T-helper 2 cell (primary cell): ENCODE results near the gene KCNMB1.
"Not testable (repeated sequence)": the region's sequence is repeated elsewhere in the genome, so short reads cannot be mapped to it uniquely, and the experiment has no call there.

Experiments used
- DNase-seq, 5 experiments: peaks; one replicate each; pipeline versions ENCODE4 v3.0.0 to v3.0.0-alpha.2; 2012 to 2022

The KCNMB1 gene

DNA sequence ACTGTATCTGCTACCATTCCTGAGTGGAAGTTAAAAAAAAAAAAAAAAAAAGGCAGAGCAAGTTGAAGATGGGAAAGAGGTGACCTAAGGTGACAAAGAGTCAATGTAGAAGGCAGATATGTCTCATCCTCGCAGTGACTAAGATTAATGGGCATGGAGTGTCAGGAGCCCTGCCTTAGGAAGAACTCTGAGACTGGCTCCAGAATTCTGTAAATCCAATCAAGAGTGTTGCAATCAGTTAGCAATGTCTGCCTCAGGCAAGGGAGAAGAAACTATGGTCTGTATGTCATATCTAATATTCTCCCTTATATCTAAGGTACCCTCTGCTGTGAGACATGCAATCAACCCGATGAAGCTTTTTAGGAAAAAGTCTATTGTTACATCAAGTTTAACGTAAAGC is 24.7 kb upstream of the KCNMB1 start:
- no peak for DNase-seq

DNA sequence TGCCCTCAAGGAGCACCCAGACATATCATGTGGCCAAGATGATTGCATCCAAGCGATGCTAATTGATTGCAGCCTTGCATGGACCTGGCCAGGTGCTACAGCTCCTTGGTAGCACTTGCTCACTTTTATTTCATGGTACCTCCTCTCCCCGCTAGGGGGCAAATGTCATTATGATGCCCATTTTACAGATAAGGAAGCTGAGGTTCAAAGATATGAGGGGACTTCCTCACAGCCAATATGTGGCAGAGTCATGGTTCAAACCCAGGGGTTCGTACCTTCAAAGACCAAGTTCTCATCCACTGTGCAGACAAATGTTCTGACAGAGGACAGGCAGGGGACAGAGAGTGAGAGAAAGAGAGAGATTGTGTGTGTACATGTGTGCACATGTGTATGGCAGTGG is 21.9 kb upstream of the KCNMB1 start:
- DNase-seq = peak in 1 of 5 experiments; percentile 57

DNA sequence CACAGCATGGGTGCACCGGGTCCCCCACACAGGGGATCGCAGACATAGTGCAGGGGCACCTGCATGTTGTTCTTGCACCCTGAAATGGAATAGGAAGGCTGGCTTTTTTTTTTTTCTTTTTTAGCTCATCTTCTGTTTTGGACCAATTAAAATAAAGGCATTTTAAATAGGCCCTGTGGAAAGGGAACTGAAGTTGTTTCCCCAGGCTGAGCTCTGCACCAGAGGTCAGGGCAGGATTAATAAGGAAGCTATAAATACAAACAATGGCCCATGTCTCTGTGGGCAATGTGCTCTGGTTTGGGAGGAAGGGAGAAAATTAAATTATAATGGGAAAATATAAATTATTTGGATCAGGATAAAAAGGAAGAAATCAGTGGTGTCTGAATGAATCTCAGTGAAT is 21.2 kb upstream of the KCNMB1 start:
- DNase-seq = no peak

DNA sequence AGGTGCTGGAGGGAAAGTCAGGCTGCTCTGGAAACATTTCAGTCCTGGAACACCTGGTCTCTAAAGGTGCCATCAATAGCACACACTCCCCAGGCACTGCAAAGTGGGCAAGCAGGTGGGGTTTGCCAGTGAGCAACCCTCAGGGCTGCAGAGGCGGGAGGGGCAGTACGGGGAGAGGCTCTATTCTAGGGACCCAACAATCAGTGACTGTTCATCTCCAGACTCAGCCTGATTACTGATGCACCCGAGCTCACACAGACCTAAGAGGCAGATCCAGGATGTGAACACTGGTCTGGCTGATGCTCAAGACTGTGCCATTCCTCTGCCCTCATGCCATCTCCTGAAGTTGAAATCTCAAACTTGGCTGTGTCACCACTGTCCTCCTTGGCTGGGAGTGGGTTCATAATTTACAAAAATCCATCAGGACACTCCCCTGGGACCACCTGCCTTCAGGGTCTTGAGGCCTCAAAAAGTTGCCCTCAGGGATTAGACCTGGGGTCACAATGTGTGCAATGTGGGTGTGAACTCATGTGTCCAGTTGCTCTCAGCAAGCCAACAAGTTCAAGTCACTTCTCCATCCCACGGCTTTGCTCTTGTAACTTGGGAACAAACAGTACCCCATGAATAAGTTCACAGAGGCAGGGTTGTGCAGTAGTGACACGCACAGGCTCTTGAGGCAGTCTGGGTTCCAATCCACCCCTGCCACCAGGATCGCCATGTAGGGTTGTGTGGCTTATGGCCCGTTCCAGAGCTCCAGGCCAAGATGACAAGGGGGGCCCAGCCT is 19.9 kb upstream of the KCNMB1 start:
- no peak for DNase-seq

DNA sequence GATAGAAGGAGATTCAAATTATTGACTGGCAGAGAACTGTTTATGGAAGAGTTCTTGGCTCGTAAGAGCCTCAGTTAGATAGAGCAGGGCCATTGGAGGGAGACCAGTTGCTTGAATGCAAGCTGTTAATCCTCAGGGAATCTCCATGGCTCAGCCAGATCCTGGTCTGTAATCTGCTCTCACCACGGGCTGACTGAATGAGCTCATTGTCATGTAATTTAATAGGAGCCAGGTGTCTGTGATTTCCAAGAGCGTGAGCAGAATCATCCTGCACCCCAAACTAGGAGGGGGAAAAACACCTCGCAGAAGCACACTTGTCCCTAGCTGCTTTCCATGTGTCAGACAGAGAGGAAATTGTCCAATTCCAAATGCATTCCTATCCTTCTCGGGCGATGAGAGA is 19.1 kb upstream of the KCNMB1 start:
- DNase-seq = no peak

DNA sequence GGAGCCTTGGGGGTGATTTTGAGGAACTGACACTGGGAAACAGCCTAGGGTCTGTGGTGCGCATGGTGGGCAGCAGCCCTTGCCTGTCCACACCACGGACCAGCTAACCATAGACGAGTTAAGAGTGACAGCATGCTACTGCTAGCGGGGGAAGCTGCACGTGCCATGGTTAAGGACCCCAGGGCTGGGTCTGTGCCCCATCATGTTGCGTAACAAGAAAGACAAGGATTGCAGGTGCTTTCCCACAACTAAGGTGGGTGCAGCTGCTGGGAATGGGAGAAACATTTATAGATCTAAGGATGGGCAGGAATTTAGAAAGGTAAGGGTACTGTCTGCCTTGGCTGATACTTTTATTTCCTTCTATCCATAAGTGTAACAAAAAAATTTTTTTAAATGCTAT is 17.9 kb upstream of the KCNMB1 start:
- no peak for DNase-seq

DNA sequence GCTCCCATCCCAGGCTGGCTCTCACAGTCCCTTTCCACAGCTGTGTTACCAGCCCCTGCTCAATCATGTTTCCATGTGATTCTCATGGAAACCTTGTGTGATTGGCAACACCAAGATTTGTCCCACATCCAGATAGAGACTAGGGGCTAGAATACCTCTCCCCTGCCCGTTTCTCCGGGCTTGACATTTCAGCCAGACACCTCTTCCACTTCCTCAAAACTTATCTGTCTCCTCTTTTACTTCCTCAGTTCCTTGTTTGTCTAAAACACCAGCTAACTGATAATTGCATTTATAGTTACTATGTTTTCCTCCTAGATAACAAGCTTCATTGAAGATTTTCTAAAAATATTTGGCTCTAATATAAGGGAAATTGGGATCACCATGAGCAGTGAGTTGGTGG is 16.6 kb upstream of the KCNMB1 start:
- no peak for DNase-seq

DNA sequence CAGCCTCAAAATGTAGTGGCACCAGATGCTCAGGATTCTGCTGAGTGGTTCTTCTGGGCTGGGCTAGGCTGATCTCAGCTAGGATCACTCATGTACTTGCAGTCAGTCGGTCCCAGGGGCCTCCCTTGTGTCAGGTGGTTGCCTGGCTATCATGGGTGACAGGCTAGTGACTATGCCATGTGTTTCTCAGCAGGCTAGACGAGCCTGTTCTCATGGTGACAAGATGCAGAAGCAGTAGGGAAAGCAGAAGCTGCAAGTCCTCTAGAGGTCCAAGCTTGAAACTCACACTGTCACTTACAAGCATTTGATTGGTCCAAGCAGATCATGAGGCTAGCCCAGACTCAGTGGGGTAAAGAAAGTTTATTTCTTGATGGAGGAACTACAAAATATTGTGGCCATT is 15.2 kb upstream of the KCNMB1 start:
- DNase-seq = no peak

DNA sequence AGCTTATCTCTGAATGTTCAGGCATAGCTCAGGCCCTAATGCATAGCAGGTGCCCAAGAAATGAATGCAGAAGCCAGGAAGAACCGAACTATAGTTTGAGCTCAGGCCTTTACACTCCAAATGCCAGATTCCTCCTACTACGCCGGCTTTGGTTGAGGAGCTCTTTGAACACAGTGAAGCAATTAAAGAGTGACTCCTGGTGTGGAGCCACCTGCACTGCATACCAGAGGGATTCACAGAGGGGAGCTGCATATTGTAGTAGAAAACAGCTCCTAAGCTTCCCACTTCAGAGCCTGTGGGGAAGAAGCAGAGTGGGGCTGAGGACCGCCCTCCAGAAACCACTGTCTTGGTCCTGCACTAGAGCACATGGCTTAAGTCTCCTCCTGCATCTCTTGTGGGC is 14.5 kb upstream of the KCNMB1 start:
- no peak for DNase-seq

DNA sequence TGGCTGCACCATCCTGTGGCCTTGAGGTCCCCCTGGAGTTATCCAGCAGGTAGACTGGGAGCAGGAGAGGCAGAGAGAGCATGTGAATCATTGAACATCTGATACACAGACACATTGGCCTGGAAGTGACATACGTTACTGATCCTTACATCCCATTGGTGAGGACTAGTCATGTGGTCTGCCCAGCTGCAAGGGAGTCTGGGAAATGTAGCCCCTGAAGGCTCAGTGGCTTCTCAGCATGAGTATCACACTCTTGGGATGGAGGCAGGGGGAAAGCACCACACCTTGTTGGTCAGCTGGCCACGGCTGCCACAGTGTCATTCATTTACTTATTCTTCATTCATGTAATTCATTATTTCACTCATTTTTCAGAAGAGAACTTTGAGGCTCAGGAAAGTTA is 13.3 kb upstream of the KCNMB1 start:
- no peak for DNase-seq

DNA sequence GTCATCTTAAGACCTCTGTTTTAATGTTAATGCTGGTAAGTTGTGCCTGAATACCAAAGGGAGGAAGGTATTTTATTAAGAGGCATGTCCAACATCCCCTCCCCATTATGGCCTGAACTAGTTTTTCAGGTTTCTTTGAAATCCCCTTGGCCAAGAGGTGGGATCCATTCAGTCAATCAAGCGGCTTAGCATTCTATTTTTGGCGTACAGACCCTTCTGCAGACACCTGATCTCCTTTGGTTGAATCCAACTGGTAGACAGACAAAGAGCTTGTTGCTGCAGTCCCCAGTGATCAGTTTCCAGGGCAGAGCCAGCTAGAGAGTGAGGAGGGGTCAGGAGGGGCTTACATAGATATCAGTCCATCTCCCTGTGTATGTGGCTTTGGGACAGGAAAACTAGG is 7.9 kb upstream of the KCNMB1 start:
- no peak for DNase-seq

DNA sequence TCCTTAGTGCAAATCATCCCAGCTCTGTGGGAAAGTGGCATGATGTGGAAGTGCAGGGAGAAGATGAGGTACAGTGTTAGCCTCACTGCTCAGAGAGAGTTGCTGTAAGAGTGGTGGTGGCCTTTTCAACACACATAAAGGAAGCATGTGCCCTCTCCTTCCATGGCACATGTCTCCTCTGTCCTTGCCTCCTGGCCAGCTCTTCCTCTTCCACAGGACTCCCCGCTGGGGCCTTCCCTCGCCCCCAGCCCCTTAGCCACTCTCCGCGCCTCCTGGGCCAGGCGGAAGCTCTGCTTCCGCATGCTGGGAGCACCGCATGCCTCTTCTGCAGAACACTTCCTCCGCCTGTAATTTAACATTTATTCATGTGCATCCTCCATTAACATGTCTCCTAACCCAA is 4.8 kb upstream of the KCNMB1 start:
- no peak for DNase-seq

DNA sequence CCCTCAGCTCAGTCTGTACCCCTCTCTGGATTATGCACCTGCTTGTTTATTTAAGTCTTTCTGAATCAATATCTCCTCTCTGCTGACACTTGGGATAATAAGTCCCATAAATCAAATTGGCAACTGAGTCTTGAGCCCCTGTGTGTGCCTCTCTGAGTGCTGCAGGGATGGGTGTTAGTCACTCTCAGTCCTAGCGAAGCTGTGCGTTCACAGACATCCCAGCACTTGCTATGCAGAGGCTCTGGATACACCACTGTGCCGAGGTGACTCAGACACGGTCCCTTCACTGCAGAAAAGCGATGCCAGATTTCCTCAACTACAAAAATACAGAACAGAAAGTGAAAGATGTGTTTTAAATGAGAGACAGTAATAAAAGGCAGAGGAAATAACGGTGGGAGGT is 4.1 kb upstream of the KCNMB1 start:
- DNase-seq = peak in 2 of 5 experiments; percentile 3 to 49

DNA sequence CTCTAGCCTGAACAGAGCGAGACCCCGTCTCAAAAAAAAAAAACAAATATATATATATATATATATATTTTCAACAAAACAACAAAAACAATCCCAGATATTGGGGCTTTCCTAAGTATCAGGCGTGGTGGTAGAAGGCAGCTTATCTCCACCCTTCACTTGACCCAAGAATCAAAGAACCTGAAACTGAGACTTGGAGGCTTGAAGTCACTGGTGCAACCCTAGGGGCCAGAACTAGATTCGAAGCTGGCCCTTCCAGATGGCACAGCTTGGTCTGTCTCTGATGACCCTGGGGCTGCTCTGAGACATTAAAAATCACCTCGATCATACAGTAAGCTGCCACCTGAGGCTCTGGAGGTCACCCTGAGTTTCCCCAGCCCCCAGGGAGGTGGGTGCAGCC is 1.3 kb upstream of the KCNMB1 start:
- DNase-seq = no peak

DNA sequence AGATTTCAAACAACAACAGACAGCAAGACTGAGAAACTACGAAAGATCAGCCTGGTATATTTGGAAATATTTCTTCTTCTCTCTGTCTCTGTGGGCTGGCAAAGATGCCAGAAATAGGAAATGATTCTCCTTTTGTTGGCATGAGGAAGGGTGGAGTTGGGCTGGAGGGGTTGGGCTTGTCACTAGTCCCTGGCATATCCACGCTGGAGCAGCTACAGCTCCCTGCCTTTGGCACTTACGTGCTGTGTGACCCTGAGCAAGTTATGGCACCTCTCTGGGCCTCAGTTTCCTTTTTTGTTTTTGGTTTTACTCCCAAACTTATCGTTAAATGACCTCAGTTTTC is 354 bp upstream of the KCNMB1 start:
- no peak for DNase-seq

DNA sequence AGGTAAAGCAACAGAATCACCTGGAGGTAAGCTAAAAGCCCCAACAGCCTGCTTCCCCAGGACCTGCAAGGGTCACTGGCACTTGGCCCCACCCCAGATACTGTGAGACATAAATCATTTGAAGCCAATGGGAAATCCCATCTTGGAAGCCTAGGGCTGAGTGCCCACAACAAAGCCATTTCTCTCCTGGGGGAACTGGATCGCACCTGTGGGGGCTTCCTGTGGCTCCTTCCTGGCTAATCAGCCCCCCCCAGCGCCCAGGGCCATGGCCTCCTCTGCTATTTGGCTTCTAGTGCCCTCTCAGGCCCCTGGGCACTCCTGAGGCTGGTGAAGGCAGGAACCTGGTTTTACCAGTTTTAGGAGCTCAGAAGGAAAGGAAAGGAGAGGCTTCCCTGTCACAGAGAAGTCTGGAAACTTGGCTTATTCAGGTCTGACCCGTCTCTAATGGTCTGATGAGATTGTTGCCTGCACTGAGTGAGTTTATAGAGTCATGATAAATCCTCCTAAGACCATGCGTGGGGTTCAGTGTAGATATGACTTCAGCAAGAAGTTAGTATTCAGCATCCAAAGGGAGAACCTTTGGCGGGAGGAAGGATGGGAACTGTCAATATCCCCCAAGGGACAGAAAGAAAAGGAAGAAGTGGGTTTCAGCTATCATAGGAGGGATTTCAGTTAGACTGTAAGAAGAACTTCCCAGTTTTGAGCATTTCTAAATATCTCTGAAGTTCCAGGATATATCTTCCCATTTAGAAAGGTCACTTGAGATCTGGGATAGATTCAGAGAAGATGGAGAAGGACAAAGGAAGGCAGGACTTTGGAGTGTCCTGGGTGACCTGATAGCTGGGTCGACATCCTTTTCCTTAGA is 1.2 kb downstream of the KCNMB1 start:
- no peak for DNase-seq

DNA sequence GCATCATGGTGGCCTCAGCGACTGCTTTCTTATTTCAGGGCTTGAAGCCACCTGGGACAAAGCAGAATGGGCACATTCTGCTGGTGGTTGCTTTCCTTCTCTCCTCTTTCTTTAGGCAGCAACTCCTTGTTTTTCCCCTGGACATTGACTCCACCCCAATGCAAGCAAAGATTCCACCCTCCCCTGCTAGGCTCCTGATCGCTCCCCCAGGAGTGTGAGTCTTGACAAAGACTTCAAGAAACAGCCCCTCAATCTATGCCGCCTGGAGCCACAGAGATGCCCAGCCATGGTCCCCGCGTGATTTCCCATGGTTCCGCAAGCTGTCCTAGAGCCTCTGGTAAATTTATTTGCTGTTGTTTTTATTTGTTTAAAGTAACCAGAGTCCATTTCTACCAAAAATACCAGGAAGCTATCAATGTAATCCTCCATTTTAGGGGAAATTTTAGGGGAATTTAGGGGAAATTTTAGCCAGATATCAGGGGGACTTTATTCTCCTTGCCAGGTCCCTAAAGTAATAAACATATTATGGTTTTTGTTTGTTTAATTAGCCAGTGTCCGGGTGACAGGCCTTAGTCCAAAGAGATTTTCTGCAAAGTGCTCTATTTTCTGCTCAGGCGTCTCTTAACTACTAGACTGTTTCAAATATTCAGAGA is 2.3 kb downstream of the KCNMB1 start:
- no peak for DNase-seq

DNA sequence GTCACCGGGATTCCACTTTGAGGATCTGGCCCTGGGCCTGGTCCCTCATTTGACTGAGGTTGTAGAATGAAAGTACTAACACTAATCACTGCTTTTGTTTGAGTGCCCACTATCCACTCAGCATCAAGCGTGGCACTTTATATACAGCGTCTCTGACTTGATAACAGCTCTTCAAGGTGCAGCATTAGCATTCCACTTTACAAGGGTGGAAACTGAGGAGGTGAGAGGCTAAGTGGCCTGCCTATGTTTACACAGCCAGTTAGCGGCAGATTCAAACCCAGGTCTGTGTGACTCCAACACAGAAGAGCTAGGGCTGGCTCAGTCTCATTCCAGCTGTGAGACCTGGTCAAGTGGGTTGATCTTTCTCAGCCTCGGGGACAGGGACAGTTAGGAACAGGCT is 5.9 kb downstream of the KCNMB1 start:
- DNase-seq = no peak

DNA sequence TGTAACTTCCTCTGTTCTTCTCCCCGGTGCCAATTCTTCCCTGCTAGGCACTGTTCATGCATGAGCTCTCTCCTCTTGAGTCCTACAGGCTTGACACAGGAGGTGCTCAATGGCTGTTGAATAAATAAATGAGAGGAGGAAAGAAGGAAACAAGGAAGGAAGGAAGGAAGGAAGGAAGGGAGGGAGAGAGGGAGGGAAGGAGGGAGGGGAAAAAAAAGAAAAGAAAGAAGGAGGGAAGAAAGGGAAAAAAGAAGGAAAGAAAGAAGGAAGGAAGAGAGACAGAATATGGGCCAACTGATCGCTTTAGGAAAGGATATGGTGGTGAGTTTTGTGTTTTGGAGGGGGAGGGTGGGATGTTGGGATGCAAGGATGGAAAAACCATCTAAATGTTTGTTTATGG is 6.4 kb downstream of the KCNMB1 start:
- DNase-seq = no peak

DNA sequence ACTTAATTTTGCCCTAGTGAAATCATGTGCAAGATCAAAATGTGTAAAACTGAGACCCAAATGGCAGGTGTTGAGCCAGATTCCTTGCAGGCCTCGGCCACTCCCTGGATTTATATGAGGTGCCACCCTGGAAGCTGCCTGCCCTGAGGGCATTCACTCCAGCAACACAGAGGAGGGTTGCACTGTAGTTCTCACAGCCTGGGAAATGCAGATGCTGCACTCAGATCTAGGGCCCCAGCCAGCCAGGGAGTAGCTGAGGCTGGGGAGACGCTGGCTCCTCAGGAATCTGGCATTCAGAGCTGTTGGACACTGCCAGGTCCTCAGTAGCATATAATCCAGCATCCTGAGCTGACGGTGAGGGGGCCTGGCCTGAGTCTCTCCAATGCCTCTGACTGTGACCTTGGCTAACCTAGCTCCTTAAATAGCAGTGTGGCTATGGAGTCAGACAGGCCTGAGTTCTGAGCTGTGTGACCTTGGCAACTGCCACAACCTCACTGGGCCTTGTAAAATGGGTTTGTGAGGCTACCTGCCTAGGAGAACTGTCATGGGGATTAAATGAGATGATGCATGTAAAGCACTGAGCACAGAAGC is 8.7 kb downstream of the KCNMB1 start:
- no peak for DNase-seq

DNA sequence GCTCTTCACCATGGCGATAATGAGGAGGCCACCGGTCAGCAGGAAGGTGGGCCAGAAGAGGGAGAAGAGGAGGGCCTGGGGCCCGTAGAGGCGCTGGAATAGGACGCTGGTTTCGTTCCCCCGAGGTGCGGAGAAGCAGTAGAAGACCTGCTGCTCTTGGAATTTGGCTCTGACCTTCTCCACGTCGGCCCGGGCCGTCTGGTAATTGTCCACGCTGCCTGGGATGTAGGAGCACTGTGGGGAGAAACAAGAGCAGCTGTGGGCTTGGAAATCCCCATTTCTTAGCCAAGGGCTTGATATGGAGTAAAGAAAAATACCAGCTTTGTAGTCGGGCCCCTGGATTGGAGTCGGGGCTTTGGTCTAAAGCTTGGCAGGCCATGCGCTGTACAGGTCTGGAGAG is 10.4 kb downstream of the KCNMB1 start:
- no peak for DNase-seq

DNA sequence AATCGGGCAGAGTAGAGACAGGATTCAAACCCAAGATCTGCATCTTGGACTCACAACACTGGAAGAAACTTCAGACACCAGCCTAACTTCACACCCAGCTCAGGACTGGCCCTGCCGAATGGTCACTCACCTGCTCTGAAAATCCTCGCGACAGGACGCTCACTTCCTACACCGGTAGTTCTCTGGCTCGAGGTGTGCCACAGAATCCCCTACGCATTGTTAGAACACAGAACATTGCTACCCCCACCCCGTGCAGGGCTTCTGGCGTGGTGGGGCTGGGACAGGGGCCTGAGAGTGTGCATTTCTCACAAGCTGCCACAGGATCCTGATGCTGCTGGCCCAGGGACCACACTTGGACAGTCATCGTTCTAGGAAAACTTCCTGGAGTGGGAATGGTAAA is 12.1 kb downstream of the KCNMB1 start:
- DNase-seq = no peak

DNA sequence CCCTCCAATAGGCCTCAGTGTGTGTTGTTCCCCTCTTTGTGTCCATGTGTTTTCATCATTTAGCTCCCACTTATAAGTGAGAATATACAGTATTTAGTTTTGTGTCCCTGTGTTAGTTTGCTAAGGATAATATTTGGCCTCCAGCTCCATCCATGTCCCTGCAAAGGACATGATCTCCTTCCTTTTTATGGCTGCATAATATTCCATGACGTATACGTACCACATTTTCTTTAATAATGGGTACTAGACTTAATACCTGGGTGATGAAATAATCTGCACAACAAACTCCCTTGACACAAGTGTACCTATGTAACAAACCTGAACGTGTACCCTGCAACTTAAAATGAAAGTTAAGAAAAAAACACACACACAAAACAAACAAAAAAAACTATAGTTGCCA is 12.6 kb downstream of the KCNMB1 start:
- DNase-seq = not testable (repeated sequence)

DNA sequence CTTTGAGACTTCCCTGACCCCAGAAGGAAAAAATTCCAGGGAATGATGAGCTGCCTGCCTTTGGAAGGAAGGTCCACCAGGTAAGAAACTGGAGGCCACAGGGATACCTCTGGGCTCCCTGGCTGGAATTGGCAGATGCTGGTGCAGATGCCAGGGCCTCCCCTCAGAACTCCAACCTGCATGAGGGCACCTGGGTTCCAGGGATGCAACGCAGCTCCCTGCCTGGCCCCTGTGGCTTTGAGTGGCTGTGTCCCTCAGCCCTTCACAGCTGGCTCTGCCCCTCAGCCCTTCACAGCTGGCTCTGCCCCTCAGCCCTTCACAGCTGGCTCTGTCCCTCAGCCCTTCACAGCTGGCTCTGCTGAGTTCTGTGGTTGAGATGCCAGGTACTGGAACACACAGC is 13.9 kb downstream of the KCNMB1 start:
- no peak for DNase-seq
